Islet of Langerhans (tissue), 1 donor: ENCODE measurements around the gene FAM241B.

ENCODE experiments used
- FAIRE-seq: peaks from one replicate; lab custom pipeline; 2011; peaks lifted over from hg19 to GRCh38; lab: Jason Lieb, UNC

Gene FAM241B

GRCh38 chr10:69649786-69650550 lies 19.9 kb downstream of the FAM241B start:
- no peak for FAIRE-seq

DNA sequence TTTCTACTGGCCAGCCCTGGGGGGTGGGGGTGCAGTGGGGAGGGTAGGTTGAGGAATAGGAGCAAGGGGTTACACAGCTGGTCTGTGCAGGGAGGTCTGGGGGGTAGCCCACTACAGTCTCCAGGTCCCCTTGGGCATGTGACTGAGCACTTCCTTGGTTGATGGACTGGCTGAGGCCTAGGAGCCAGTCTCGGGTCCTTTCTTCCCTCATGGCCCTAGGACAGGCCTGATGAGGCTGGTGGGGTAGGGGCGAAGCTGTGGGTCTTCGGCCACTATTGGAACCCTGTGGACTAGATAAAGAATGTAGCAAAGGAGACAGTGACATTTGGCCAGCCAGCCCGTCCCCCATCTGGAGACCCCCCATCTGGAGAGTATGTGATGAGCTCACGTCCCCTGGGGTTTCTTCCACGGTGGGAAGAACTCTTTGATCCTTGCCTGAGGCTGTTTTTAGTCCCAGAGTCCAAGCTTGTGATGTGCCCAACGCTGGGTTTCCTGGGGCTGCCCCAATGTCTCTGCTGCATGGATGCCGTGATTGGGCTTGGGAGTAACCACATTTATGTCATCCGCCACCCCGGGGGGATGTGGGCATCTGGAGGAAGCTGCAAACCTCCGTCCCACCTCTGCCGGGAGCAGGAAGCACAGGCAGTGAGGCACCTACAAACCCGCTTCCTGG lies 20.7 kb downstream of the FAM241B start:
- FAIRE-seq: no peak

DNA sequence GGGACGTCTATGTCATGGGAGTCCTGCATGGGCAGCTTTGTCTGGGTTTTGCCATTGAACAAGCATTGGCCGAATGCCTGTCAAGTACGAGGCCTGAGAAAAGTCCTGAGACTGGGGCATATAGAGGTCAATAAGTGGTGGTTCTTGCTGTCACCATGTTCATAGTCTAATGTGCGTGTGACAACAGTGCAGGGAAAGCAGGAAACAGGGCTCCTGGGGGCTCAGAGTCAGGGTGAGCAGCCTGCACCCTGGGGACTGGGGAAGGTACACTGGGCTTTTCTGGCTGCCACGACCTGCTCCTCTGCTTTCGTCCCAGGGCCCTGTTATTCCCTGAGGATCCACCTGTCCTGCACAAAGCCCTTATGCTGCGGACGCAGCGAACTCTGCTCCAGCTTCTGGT lies 21.3 kb downstream of the FAM241B start:
- no peak for FAIRE-seq

- no peak for FAIRE-seq
Measured at GRCh38 chr10:69652111-69652856, 22.2 kb downstream of the FAM241B start.

DNA sequence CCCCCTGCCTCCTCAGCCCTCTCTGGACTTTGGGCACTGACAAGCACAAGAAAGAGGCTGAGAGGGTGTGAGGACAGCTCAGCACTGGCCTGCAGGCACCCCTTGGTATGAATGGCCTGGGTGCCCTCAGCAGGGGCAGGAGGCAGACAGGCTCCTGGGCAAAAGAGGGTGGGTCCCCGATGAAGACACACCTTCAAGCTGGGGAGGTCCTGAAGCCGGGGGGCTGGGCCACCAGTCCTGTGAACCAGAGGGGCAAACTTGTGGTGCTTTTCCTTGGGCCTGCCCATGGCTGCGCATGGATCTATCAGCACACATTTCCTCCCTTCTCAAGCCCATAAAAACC lies 22.8 kb downstream of the FAM241B start:
- no peak for FAIRE-seq

DNA sequence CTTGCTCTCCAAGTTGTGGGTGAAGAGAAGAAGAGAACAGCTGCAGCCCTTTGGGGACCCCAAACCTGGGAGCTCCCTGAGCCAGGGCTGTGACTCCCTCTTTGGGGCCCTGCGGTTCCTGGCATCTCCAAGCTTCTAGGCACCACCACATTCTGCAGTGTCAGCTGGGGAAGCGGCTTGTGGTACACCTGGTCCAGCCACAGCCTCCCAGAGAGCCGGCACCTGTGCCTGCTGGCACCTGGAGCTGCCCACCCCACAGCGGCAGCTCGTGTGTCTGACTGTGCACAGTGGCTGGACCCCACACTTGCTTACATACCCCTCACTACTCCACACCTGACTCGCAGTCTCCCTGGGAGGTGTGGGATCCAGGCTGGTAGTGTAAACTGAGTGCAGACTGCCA lies 23.5 kb downstream of the FAM241B start:
- FAIRE-seq: no peak

- FAIRE-seq: no peak
Measured at GRCh38 chr10:69655124-69655867, 25.2 kb downstream of the FAM241B start.

GRCh38 chr10:69655868-69656555 lies 26.0 kb downstream of the FAM241B start:
- no peak for FAIRE-seq

- FAIRE-seq: no peak
Measured at GRCh38 chr10:69656742-69657269, 26.8 kb downstream of the FAM241B start.

DNA sequence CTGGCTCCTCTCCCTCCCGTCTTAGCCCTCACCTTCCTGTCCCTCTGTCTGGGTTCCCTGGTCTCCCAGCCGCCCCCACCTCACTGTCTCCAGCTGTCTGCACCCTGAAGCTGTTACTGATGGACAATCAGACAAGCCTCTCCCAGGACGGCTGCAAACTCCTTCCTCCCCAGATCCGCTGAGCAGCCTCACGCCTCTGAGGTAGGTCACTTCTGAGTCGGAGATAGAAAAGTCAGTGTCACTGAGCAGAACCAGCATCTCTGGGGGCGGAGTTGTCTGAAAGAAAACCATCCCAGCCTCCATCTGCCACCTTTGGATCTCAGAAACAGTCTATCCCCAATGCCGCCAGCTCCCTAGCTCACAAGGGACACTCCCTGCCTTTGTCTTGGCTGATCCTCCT lies 27.4 kb downstream of the FAM241B start:
- FAIRE-seq: no peak

GRCh38 chr10:69657866-69658265 lies 27.8 kb downstream of the FAM241B start:
- FAIRE-seq: no peak

GRCh38 chr10:69659241-69660038 lies 29.4 kb downstream of the FAM241B start:
- no peak for FAIRE-seq

- FAIRE-seq: no peak
Measured at GRCh38 chr10:69660296-69660695, 30.2 kb downstream of the FAM241B start.

GRCh38 chr10:69661414-69662172 lies 31.5 kb downstream of the FAM241B start:
- FAIRE-seq: no peak

DNA sequence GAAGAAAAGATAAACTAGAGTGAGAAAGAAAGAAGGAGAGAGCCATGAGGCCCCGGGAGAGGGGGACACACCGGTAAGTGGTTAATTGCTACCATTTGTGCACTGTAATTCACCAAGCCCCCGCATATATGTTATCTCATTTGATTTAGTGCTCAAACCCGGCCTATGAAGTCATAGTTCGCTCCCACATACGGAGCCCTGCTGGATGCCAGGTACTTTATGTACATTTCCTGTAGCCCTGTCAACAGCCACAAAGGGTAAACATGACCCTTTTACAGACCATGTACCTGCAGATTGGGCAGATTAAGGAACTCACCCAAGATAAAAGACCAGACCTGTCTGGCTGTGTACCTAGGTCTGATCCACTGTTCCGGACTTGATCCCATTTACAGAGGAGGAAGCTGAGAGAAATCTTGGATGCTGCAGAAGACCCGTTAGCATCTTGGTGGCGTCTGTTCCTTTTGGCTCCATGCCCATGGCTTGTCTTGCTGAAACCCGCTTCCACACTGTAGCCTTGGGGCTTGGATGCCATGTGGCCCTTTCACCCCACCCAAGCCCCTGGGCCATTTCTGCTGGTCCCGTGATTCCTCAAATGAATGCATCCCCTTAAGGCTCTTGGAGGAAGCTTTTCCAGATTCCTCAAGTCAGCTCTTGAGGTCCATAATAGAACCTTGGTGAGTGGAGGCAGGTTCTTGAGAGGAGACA lies 32.3 kb downstream of the FAM241B start:
- FAIRE-seq: no peak

GRCh38 chr10:69662901-69663300 lies 32.9 kb downstream of the FAM241B start:
- FAIRE-seq: no peak

- FAIRE-seq: no peak
Measured at GRCh38 chr10:69663369-69663947, 33.4 kb downstream of the FAM241B start.

DNA sequence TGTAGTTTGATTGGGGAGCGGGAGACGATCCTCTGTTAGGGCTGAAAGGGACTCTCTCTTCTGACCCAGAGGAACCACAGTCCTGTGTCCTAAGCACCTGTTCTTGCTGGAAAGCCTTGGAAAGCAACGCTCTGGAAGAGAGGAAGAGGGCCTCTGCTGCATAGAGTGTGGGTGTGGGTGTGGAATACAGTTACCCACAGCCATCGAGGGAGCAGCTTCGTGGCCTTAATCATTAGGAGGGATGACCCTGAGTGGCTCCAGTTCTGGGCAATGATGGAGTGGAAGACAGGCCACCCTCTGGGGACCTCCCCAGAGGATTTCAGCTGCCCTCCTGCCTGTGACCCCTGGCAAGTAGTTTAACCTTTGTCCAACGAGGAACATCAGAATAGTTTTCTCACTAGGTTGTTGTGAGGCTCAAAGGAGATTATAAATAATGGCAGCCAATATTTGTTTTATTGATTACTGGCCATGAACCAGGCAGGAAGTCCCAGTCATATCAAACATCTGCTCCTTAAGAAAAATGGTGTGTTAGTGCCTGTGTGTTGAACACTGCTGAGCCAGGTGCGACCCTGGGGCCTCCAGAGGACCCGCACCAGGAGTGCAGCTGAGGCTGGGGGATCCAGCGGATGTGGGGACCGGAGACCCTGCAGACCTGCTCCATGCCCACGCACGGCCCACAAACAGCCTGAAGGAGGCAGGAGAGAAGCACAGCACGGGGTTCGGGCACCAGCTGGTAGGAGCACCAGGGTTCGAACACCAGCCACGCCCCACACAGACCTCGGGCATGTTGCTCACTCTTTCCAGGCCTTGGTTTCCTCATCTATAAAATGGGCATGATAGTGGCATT lies 35.6 kb downstream of the FAM241B start:
- no peak for FAIRE-seq
